Stimulated activated CD8-positive, alpha-beta memory T cell treated with anti-CD3 and anti-CD28 coated beads, Interleukin-2, amount 100 ng/mL, for 1 hour (primary cell): ENCODE measurements around the gene LIPT1.
"Not testable (repeated sequence)": the region's sequence is repeated elsewhere in the genome, so short reads cannot be mapped to it uniquely, and the experiment has no call there.

Experiments
- DNase-seq, 2 donors: peaks; one replicate each; pipeline ENCODE4 v3.0.0-alpha.2; 2020; ENCODE audit warnings: low read depth in 2 of 2

LIPT1 gene

GRCh38 chr2:99171377-99172140 is 16.8 kb downstream of the LIPT1 start:
- DNase-seq: no peak

- DNase-seq: peak; percentile 78 to 79
These were observed 26.2 kb downstream of the LIPT1 start, which contains the start of the genes MITD1 and MRPL30 for GRCh38 chr2:99180755-99181623. TSS of gene MITD1 (minus strand) at chr2:99181058. CDS start at chr2:99180981, 77 bp downstream. TSS of gene MRPL30 (plus strand) at chr2:99181184. CDS start at chr2:99186204, 5,020 bp downstream.

GRCh38 chr2:99181624-99182000 is 26.8 kb downstream of the LIPT1 start:
- DNase-seq: no peak

- DNase-seq: no peak
These were observed 28.3 kb downstream of the LIPT1 start for GRCh38 chr2:99183025-99183424.

GRCh38 chr2:99184811-99185210 is 30.0 kb downstream of the LIPT1 start:
- no peak for DNase-seq

- DNase-seq: no peak
These were observed 32.2 kb downstream of the LIPT1 start for GRCh38 chr2:99187011-99187410.

GRCh38 chr2:99188357-99188756 is 33.6 kb downstream of the LIPT1 start:
- DNase-seq: no peak

- no peak for DNase-seq
These were observed 35.8 kb downstream of the LIPT1 start for GRCh38 chr2:99190548-99190947.

- not testable (repeated sequence) for DNase-seq
These were observed 37.6 kb downstream of the LIPT1 start for GRCh38 chr2:99192364-99192763.

- DNase-seq: no peak
These were observed 43.5 kb downstream of the LIPT1 start for GRCh38 chr2:99198103-99198841.

GRCh38 chr2:99200076-99200800 is 45.5 kb downstream of the LIPT1 start:
- no peak for DNase-seq

GRCh38 chr2:99201959-99202678 is 47.4 kb downstream of the LIPT1 start:
- DNase-seq: no peak

GRCh38 chr2:99205491-99205890 is 50.7 kb downstream of the LIPT1 start:
- DNase-seq: no peak
